ENCODE measurements around the gene CORO6. TPM values are rescaled to one million over a fixed set of nuclear protein-coding genes. Genes with fewer than 3 reads are reported as not detected.
A peak's percentile ranks its signal among the peaks of the same experiment; 100 is the strongest.

The CORO6 gene
- total RNA-seq, 1 donor from 2014 or later = 7.1 TPM

DNA sequence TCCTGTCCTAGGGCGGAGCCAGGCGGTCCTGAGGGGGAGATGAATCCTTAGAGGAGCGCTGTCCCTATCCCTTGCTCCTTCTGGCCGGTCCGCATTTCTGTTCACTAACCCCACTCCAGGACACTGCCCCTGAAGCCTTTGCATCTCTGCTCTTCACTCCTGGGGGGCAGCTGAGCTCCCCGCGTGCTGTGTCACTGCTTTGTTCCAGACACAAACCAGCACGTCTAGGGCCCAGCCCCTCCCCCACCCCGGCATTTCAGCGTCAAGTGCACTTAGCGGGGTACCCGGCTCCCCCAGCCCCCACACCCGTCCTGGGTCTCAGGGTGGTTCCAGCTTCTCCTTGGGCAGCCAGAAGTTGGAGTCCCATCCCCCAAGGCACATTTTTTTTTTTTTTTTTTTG lies 8.9 kb downstream of the CORO6 start:
- DNase-seq (ENCODE audit: low spot score) = no peak

DNA sequence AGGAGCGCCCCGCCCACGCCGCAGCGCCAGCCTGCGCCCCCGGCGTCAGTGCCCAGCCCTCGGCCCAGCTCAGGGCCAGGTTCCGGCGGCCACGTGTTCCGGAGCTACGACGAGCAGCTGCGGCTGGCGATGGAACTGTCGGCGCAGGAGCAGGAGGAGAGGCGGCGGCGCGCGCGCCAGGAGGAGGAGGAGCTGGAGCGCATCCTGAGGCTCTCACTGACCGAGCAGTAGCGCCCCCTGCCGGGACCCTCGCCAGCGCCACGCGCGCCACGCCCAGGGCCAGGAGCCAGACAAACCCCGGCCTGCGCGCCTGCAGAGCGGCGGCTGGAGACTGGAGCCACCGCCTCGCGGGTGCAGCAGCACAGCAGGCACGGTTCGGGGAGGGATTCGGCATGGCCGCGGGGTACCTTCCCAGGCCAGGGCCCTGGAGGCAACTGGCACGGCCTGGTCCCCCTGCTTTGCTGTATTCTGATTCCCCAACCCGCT lies 9.3 kb downstream of the CORO6 start:
- peak; percentile 98 for DNase-seq (ENCODE audit: low spot score)

DNA sequence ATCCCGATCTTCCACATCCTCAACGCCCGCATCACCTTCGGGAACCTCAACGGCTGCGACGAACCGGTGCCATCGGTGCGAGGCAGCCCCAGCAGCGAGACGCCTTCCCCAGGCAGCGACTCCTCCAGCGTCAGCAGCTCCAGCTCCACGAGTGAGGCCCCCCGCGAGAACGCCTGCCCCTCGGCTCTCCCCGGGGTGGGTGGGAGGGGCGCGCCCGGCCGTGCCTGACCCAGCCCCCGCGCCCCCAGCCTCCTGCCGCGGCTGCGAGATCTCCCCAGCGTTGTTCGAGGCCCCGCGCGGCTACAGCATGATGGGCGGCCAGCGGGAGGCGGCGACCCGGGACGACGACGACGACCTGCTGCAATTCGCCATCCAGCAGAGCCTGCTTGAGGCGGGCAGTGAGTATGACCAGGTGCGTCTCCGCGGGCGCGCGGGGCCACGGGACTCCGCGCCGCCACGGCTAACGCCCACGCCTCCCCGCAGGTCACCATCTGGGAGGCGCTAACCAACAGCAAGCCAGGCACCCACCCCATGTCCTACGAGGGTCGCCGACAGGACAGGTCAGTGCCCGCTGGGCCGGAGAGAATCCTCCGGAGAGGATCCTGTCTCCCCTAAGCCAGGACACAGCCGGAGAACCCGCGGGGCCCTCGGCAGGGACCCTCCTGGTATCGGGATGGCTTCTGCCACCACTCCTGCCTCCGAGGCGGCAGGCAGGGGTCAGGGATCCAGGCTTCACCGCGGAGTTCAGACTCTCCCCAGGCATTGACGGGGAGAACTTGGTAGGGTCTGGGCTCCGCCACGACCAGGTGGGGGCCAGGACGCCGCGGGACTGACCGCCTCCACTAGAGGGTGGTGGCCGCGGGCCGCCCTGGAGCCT lies 10.1 kb downstream of the CORO6 start:
- no peak for DNase-seq (ENCODE audit: low spot score)

DNA sequence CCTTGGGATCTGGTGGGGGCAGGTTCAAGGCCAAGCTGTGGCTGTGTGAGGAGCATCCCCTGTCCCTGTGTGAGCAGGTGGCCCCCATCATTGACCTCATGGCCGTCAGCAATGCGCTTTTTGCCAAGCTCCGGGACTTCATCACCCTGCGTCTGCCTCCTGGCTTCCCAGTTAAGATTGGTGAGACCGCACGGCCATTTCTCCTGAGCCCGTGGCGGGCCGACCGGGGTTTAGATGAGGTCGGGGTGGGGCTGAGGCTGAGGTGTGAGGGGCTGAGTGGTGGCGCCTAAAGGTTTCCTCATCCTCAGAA lies 10.7 kb downstream of the CORO6 start:
- no peak for DNase-seq (ENCODE audit: low spot score)

DNA sequence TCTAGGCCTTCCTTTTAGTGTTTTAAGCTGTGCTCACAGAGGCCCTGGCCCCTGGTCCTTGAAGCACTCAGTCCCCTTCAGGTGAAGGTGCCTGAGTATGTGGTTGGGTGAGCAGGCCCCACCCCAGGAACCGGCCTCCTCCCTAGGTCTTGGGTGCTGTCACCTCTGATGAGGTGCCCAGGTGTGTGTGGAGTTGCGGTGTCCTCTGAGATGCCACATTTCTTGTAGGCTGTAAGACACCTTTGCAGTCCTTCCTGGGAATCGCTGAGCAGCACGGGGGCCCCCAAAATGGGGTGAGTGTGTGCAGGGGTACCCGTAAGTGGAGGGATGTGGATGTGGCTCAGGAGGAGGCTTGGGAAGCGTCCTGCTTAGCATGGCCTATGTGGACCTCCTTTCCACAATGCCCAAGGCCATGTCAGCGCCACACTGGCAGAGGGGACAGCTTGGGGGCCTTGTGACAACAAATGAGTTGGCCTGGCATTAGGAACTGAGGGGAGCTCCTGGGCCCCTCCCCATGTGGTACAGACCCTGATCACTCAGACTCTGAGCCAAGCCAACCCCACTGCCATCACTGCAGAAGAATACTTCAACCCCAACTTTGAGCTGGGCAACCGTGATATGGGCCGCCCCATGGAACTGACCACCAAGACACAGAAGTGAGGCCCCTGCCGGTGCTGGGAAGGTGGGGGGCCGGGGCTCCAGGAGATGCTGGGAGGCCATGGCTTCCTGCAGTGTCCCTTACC lies 11.2 kb downstream of the CORO6 start:
- no peak for DNase-seq (ENCODE audit: low spot score)

DNA sequence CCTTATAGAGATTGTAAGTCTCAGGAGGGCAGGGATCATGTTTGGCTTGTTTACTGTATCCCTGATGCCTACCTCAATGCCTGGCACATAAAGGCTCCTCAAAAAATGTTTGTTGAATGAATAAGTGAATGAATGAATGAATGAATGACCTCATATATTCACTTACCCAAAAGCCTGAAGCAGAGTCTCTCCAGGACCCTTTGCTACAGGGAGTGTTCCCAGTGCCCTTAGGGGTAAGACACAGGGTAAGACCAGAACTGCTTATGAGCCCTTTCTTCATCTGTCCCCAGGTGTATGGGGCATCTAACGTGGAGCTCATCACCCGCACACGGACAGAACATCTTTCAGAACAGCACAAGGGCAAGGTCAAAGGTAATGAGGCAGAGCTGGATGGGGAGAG lies 12.3 kb downstream of the CORO6 start:
- no peak for DNase-seq (ENCODE audit: low spot score)

DNA sequence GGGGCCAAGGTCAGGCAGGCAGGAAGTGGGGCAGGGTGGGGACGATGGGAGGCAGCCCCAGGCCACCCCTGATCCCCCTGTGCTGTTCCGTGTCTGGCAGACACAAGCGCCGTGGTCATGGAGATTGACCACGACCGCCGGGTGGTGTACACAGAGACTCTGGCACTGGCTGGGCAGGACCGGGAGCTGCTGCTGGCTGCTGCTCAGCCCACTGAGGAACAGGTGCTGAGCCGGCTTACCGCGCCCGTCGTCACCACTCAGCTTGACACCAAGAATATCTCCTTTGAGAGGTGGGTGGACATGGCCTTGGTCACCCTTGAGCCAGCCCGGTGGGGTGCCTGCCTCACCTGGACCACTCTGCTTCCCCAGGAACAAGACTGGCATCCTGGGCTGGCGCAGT lies 13.7 kb downstream of the CORO6 start:
- no peak for DNase-seq (ENCODE audit: low spot score)

DNA sequence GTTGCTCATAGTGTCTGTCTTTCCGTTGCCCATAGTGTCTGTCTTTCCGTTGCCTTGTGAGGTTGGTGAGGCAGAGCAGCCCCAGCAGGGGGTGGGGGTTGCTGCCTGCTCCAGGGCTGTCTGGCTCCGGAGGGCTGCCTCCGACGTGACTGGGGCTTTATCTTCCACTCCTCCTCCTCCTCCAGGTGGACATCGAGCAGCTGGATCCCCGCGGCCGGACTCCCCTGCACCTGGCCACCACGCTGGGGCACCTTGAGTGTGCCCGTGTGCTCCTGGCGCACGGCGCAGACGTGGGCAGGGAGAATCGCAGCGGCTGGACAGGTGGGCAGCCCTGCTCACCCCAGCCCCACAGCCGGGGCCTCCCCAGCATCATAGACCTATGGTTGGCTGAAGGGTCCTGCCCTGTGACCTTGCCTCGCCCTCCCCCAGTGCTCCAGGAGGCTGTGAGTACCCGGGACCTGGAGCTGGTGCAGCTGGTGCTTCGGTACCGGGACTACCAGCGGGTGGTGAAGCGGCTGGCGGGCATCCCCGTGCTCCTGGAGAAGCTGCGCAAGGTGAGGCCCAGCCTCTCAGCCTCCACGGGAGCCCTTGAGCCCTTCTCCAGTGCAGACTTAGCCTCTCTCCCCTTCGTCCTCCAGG lies 15.0 kb downstream of the CORO6 start:
- DNase-seq (ENCODE audit: low spot score) = no peak

DNA sequence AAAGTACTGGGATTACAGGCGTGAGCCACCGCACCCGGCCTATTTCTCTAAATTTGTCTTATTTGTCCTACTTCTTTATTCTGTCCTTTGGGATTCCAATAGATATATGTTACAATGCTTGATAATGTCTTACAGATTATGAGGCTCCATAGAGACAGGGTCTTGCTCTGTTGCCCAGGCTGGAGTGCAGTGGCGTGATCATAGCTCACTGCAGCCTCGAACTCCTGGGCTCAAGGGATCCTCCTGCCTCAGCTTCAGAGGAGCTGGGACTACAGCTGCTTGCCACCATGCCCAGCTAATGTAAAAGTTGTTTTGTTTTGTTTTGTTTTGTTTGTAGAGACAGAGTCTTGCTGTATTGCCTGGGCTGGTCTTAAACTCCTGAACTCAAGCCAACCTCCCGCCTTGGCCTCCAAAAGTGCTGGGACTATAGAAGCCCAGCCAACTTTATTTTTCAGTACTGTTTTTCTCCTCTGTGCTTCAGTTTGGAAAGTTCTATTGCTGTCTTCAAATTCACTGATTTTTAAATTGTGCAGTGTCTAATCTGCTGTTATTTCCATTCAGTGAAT lies 19.5 kb downstream of the CORO6 start:
- DNase-seq (ENCODE audit: low spot score) = no peak

DNA sequence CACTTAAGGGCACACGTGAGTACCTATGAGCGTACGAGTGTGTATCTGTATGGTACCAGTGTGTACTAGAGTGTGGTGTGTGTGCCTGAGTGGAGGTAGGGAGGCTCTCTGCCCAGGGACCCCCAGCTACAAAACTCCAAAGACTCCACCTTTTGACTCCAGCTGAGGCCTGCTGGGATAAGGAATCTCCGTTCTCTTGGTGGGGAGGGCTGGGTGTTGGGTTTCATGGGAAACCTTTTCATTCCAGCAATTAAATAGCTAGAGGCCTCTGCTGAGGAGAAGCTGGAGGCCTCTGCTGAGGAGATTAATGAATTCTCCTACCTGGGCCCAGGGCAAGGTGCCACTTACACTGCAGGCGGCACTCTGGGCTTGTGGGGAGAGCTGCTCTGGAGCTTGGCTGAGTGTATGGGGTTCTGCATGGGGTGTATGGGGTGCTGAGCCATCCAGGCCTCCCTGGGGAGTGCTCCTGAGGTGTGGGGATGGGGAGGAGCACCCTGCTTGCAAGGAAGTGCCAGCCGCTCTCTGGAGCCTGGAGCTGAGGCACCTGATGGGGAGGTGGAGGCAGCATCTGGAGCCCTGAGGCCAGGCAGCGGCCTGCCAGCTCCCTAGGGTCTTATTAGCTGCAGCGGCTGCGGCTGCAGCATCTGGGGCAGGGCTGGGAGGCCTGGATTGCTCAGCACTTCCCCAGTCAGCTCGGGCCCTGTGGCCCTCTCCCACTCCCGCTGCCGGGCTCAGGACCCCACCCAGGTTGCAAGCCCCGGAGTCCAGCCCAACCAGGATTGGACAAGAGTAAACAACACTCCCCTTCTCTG lies 25.1 kb downstream of the CORO6 start:
- DNase-seq (ENCODE audit: low spot score) = no peak

DNA sequence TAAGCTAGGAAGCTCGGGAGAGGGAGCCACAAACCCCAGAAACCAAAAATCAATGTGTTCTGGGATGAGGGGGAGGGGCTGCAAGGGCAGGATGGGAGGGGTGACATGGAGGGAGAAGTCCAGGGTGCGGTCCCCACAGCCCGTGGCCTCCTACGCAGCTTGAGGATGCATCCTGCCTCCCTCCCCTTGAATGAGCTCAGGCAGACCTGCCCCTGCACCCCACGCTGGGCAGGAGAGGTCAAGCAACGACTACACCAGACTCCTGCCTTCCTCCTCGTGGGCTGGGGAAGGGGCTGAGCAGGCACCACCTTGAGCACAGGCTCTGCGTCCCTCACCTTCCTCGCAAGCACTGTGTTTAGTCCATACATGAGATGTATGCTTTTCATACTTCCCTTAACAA lies 25.9 kb downstream of the CORO6 start:
- no peak for DNase-seq (ENCODE audit: low spot score)

DNA sequence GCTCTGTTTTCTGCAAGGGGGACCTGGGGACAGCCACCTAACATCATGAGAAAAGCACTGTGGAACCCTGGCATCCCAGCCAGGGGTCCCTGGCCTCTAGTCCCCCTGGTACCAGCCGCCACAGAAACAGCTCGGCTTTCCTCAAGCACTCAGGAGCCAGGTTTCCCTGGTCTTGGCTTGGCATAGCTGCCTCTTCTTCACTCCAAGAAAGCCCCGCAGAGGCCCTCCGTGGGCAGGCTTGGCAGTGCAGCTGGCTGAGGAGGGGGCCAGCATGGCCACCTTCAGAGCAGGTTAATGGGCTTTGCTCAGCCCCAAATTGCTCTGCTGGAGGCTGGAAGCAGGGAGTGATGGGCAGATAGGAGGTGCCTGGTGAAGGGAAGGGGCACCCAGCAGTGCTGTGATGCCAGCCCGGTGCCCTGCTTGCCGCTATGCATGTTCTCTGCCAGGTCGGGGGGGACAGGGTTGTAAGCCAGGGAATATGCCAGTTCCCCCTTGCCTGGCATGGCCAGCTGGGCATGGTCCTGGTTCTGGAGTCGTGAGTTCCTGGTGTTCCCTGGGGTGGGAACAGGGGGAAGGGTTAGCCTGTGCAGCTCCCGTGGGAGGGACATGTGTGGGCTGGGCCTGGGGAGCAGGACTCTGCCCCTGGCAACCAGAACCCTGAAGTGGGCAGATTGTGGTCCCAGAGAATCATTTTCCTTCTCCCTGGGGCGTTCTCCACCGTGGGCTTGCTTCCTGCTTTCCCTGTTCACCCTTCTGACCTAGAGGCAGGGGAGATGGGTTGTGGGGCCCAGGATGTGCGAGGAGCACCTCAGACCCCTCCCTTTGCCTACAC lies 26.6 kb downstream of the CORO6 start:
- no peak for DNase-seq (ENCODE audit: low spot score)

DNA sequence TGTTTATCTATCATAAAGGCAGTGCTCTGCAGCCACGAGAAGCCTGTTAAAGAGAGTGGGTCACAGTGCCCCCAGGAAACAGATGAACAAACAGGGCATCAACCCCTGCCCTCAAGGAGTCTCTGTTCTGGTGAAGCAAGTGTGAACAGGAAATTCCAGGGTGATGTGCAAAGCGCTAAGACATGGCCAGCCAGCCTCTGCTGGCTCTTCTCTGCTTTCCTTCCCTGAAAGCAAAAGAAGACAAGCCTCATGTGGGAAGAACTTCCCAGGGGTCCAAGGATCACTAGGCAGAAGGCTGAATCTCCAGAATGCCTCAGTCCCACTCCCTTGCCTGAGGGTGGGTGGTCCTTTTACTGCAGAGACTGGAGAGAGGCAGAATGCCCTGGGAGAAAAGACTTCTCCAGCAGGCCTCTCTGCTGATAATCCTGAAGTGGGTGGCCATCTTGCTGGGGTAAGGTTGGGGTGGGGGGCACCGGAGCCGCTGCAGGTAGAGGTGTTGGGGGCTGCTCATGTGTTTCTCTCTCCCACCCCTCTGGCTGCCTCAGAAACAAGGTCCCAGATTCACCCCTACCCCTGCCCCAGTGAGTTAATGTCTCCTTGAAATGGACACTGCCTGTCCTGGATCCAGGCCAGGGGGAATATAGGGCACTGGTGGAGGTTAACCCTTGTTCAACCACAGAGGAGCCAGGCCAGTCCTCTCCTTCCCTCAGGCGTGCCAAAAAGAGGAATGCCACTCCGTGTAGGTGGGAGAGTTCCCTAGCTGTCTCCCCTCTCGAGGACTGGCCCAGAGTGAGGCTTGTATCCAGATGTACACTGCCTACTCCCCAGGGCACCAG lies 27.4 kb downstream of the CORO6 start:
- DNase-seq (ENCODE audit: low spot score) = no peak

DNA sequence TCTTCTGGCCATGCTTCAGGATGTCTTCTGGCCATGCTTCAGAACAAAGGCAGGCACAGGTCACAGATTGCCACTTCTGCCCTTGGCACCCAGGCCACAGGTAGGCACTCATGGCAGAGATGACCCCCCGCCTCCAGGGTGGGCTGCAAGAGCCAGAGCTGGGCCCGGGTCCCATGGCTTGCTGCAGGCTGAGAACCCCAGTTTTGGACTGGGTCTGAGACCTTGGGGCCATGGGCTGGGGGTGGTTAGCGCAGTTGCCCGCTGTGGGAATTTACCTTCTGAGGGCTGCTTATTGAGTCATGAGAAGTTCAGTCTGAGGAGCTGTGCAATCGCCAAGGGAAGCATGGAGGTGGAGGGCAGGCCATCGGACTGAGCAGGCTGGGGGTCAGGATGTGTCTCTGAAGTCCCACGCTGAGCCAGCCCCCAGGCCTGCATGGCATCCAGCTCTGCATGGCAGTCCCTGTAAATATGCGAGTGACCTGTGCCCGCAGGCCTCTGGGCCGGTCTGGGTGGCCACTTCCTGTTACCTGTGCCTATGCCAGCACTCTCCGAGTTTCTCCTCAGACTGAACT lies 28.1 kb downstream of the CORO6 start:
- no peak for DNase-seq (ENCODE audit: low spot score)

DNA sequence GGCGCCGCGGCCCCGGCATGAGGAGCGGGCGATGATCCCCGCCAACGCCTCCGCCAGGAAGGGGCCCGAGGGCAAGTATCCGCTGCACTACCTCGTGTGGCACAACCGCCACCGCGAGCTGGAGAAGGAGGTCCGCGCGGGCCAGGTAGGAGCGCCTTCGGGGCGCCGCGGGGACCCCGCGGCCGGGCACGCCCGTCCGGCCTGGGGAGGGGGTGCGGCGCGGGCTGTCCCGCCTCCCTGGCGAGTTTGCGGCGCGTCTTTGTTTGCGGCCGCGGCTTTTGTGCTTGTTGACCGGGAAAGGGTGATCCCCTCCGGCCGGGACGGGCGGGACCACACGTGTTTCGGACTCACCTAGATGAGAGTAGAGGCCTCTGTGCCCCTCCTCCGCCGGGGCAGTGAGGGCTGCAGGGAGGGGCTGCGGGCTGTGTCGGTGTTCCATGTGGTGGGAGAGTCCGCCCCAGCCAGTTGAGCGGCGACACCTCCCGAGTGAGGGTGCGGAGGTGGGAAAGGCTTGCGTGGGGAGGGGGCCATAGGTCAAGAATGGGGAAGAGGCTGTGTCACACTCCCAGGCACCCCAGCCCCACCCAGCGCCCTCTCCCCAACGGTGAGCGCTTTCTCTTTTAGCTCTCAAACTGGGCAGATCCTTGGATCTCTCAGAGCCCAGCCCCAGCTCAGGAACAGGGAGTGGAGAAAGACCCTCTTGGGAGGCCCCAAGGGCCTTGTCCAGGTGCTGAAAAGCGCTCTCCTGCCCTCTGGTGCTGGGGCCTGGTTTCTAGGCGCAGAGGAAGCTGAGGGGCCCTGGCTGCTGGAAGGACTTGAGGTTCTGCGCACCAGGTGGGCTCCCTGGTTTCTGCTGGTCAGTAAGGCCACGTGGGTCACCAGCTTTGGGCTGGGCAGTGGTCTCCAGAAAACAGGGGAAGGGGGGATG lies 28.9 kb downstream of the CORO6 start:
- DNase-seq (ENCODE audit: low spot score) = no peak

DNA sequence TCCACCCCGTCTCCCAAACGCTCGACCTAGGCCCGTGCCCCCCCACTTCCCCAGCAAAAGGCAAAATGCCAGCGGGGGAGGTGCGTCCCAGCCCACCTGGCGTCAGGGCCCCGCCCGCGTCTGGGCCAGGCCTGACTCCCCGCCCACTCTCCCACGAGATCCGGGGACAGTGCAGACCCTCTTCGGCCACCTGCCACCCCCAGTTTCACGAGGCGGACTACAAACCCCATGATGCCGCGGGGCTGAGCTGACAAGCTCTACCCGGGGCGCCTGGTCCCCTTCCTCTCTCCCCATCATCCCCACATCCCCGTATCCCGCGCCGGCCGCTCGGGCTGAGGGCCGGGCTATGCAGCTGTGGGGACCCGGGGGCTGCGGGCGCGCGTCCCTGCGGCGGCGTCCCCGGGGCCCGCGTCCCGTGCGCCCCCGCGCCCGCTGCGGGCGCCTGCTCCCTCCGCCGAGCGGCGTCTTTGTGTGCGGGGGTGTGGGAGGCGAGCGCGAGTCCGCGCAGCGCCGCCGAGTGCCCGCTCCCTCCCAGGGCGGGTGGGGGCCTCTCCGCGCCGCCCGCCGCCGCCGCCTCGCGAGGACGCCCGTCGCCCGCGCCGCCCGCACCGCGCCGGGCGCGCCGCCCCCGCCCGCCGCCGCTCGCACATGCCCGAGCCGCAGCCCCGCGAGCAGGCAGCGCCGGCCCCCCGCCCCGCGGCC lies 29.7 kb downstream of the CORO6 start, which contains the start of gene ANKRD13B:
Gene ANKRD13B, plus strand, starts transcription at position 283 of the 702 bp plus-strand sequence. CDS start 490 bp downstream, outside the sequence.
- DNase-seq (ENCODE audit: low spot score) = no peak

Measured in mesenteric fat pad (tissue), 1 donor.